Right ventricle myocardium superior (tissue), 1 donor: ENCODE results near the gene SEMA4D. TPM values are rescaled to one million over a fixed set of nuclear protein-coding genes. Genes with fewer than 3 reads are reported as not detected.
"Not testable (repeated sequence)": the region's sequence is repeated elsewhere in the genome, so short reads cannot be mapped to it uniquely, and the experiment has no call there.

ENCODE experiments used
- ATAC-seq: fragments of 200-7000 bp; cut with Tn5 transposase; one replicate; pipeline ENCODE4 v1.9.1; 2020; ENCODE audit warnings: mild to moderate bottlenecking; ENCODE audit not compliant: poor library complexity
- DNase-seq: peaks from one replicate; pipeline ENCODE4 v3.0.0-alpha.2; 2020
- intact Hi-C: fragments of 100-400 bp; cut with DNase I; formaldehyde crosslinking; loops from one replicate; pipeline ENCODE4 v1.11.2; 2022
- total RNA-seq: library from RNA; stranded (reverse); fragmentation: NEBNext Ultra II Directional; extraction: Animal tissue kit (Norgen Biotek cat#: 25700); gene quantifications from one replicate; pipeline ENCODE4 v1.2.1, GENCODE V29; 2021
- donor health status: DM: no; HTN: yes; CAD: no; lungs with severe emphysema.

SEMA4D gene
- total RNA-seq, 1 donor from 2014 or later, result 18.7 TPM

- DNase-seq (no peak), ATAC-seq (no peak)
- intact Hi-C loops, result no loop called here
Measured at GRCh38 chr9:89488936-89489335, 9.0 kb downstream of the SEMA4D start.

- DNase-seq (no peak), ATAC-seq (no peak)
- intact Hi-C loops, result no loop called here
Measured at GRCh38 chr9:89488131-89488530, 9.8 kb downstream of the SEMA4D start.

GRCh38 chr9:89486681-89487080, 11.2 kb downstream of the SEMA4D start:
- no peak for ATAC-seq
- DNase-seq, result no peak
- intact Hi-C loops, result no loop called here

- no peak for DNase-seq
- intact Hi-C loops, result no loop called here
- peak; percentile 14 for ATAC-seq
Measured at GRCh38 chr9:89484475-89485404, 13.2 kb downstream of the SEMA4D start.

GRCh38 chr9:89483592-89484474, 14.1 kb downstream of the SEMA4D start:
- intact Hi-C loops, result no loop called here
- peak; percentile 25 for ATAC-seq
- DNase-seq, result peak; percentile 67

- peak; percentile 18 for DNase-seq
- intact Hi-C loops, result no loop called here
- peak; percentile 52 for ATAC-seq
Measured at GRCh38 chr9:89482901-89483361, 15.0 kb downstream of the SEMA4D start.

- DNase-seq (peak; percentile 9), ATAC-seq (peak; percentile 16)
- intact Hi-C loops, result no loop called here
Measured at GRCh38 chr9:89482056-89482851, 15.7 kb downstream of the SEMA4D start.

GRCh38 chr9:89481538-89481915, 16.4 kb downstream of the SEMA4D start:
- ATAC-seq (no peak), DNase-seq (peak; percentile 11)
- intact Hi-C loops, result no loop called here

GRCh38 chr9:89480825-89481537, 16.9 kb downstream of the SEMA4D start:
- DNase-seq (peak; percentile 8), ATAC-seq (no peak)
- intact Hi-C loops, result no loop called here

- intact Hi-C loops, ATAC-seq, DNase-seq: not testable (repeated sequence)
Measured at GRCh38 chr9:89480372-89480771, 17.5 kb downstream of the SEMA4D start.

- intact Hi-C loops, ATAC-seq: not testable (repeated sequence)
Measured at GRCh38 chr9:89479669-89480011, 18.3 kb downstream of the SEMA4D start.

GRCh38 chr9:89478821-89479668, 18.9 kb downstream of the SEMA4D start:
- ATAC-seq (no peak), DNase-seq (peak; percentile 24)
- intact Hi-C loops, result no loop called here

More at GRCh38 chr9:89479669-89480011, 18.3 kb downstream of the SEMA4D start:
- DNase-seq, result not testable (repeated sequence)

- intact Hi-C loops, result no loop called here
- ATAC-seq, result peak; percentile 58
- peak; percentile 53 for DNase-seq
Measured at GRCh38 chr9:89477811-89478630, 19.9 kb downstream of the SEMA4D start.

- peak; percentile 8 for DNase-seq
- intact Hi-C loops, result no loop called here
- no peak for ATAC-seq
Measured at GRCh38 chr9:89477384-89477783, 20.5 kb downstream of the SEMA4D start.

GRCh38 chr9:89476546-89476945, 21.4 kb downstream of the SEMA4D start:
- peak; percentile 17 for DNase-seq

GRCh38 chr9:89475891-89476440, 21.9 kb downstream of the SEMA4D start:
- intact Hi-C loops, result no loop called here
- ATAC-seq (no peak), DNase-seq (peak; percentile 32)

More at GRCh38 chr9:89476546-89476945, 21.4 kb downstream of the SEMA4D start:
- intact Hi-C loops, result no loop called here
- ATAC-seq, result no peak
